Measurements from ENCODE around the gene DSCAML1. TPM values are rescaled to one million over a fixed set of nuclear protein-coding genes. Genes with fewer than 3 reads are reported as not detected.

Gene DSCAML1
- total RNA-seq, 2 donors from 2014 or later = 0.33 to 1.6 TPM

GRCh38 chr11:117548876-117549275 lies 248.1 kb downstream of the DSCAML1 start:
- Histone ChIP-seq H3K27ac (no peak overlapping the region), H3K9me3 (peaks cover 0 to 4% (median 0%) of the 10 kb centered on the region in 3 donors), H3K27me3 (no peaks in the 10 kb centered on the region), H3K4me1 (no peaks in the 10 kb centered on the region), H3K36me3 (replicated peaks in 1 of 2; ENCODE audit: insufficient read depth in 1 of 2, low read depth in 2 of 2) (no peaks in the 10 kb centered on the region), H3K4me3 (no peak overlapping the region)
- TF ChIP-seq POLR2A (IDR thresholded peaks at IDR 0.05) = no peak
- no peak for TF ChIP-seq CTCF (IDR thresholded peaks at IDR 0.05)
- ATAC-seq = no peak
- DNase-seq = no peak
- 59 to 67% methylated on average over 2 to 3 of the region's 3 CpGs for WGBS, 2 donors
- intact Hi-C loops (cut with DNase I) = no loop called here

- no peak for TF ChIP-seq POLR2A (IDR thresholded peaks at IDR 0.05)
- TF ChIP-seq CTCF (IDR thresholded peaks at IDR 0.05) = no peak
- no peak for DNase-seq
- H3K4me1 ChIP-seq = no peaks in the 10 kb centered on the region
- peaks cover 0 to 14% (median 0%) of the 10 kb centered on the region in 3 donors for H3K9me3 ChIP-seq
- no peaks in the 10 kb centered on the region for H3K27me3 ChIP-seq
- no peak overlapping the region for H3K4me3 ChIP-seq
- no peak overlapping the region for H3K27ac ChIP-seq
- intact Hi-C loops (cut with DNase I) = no loop called here
- 75 to 86% methylated on average over 7 of the region's 7 CpGs for WGBS, 2 donors
- no peaks in the 10 kb centered on the region for H3K36me3 ChIP-seq (replicated peaks in 1 of 2; ENCODE audit: insufficient read depth in 1 of 2, low read depth in 2 of 2)
- no peak for ATAC-seq
Measured at GRCh38 chr11:117547946-117548345, 249.1 kb downstream of the DSCAML1 start.

GRCh38 chr11:117547195-117547850 lies 249.7 kb downstream of the DSCAML1 start:
- intact Hi-C loops (cut with DNase I) = no loop called here
- Histone ChIP-seq H3K27me3 (no peaks in the 10 kb centered on the region), H3K27ac (no peak overlapping the region), H3K9me3 (peaks cover 0 to 18% (median 0%) of the 10 kb centered on the region in 3 donors), H3K4me1 (no peaks in the 10 kb centered on the region), H3K4me3 (no peak overlapping the region), H3K36me3 (replicated peaks in 1 of 2; ENCODE audit: insufficient read depth in 1 of 2, low read depth in 2 of 2) (no peaks in the 10 kb centered on the region)
- no peak for DNase-seq
- ATAC-seq = no peak
- 75 to 78% methylated on average over 11 to 16 of the region's 16 CpGs for WGBS, 2 donors
- TF ChIP-seq CTCF (IDR thresholded peaks at IDR 0.05) (no peak), POLR2A (IDR thresholded peaks at IDR 0.05) (no peak)

- intact Hi-C loops (cut with DNase I) = no loop called here
- DNase-seq = no peak
- no peak for ATAC-seq
- Histone ChIP-seq H3K27ac (no peak overlapping the region), H3K9me3 (peaks cover 0 to 18% (median 0%) of the 10 kb centered on the region in 3 donors), H3K27me3 (no peaks in the 10 kb centered on the region), H3K4me3 (no peak overlapping the region), H3K4me1 (no peaks in the 10 kb centered on the region), H3K36me3 (replicated peaks in 1 of 2; ENCODE audit: insufficient read depth in 1 of 2, low read depth in 2 of 2) (no peaks in the 10 kb centered on the region)
- TF ChIP-seq CTCF (IDR thresholded peaks at IDR 0.05) = no peak
- no peak for TF ChIP-seq POLR2A (IDR thresholded peaks at IDR 0.05)
- 69 to 72% methylated on average over 12 of the region's 12 CpGs for WGBS, 2 donors
Measured at GRCh38 chr11:117546431-117547194, 250.4 kb downstream of the DSCAML1 start.
